Endothelial cell of umbilical vein (primary cell): ENCODE data around the gene PRKCI. TPM values are rescaled to one million over a fixed set of nuclear protein-coding genes. Genes with fewer than 3 reads are reported as not detected.
A peak's percentile ranks its signal among the peaks of the same experiment; 100 is the strongest.
"Not testable (repeated sequence)": the region's sequence is repeated elsewhere in the genome, so short reads cannot be mapped to it uniquely, and the experiment has no call there.

ENCODE experiments used
- BruUV-seq: library from RNA; stranded (reverse); fragments of 400-500 nt; replicated peaks from 2 replicates; lab custom pipeline; 2021; lab: Mats Ljungman, UMichigan
- CTCF ChIA-PET: fragments of 300-600, 350-600 bp; sonication (Branson Sonifier 250); formaldehyde crosslinking; loops from one replicate; lab custom pipeline; 2021; ENCODE audit warnings: antibody characterized with exemption, inconsistent platforms; lab: Charles Lee
- POLR2A ChIA-PET: fragments of 300-600, 350-600 bp; sonication (Branson Sonifier 250); formaldehyde crosslinking; loops from one replicate; lab custom pipeline; 2021; ENCODE audit warnings: antibody characterized with exemption, inconsistent platforms; lab: Charles Lee
- DNase-seq: peaks from one replicate; pipeline ENCODE4 v3.0.0-alpha.2; 2011; ENCODE audit warnings: low read depth, low spot score
- FAIRE-seq: peaks from 2 replicates; lab custom pipeline; 2011; peaks lifted over from hg19 to GRCh38; lab: Jason Lieb, UNC
- H2AFZ ChIP-seq: 2 replicates; pipeline ENCODE4 v1.6.0; 2012; ENCODE audit warnings: low read depth, low read length, control low read depth, inconsistent platforms
- H3K27ac ChIP-seq: 2 replicates; pipeline ENCODE4 v1.5.1; 2011; ENCODE audit warnings: low read depth, mild to moderate bottlenecking, control low read depth, low read length, moderate library complexity; ENCODE audit not compliant: insufficient read depth
- H3K27me3 ChIP-seq, 2 experiments: 2 replicates each; pipeline versions ENCODE4 v1.6.0 to v1.6.1; 2011; ENCODE audit warnings: low read length in 2 of 2, mixed read lengths in 1 of 2; ENCODE audit not compliant: control insufficient read depth in 2 of 2, insufficient read depth in 2 of 2
- H3K36me3 ChIP-seq, 2 experiments: 2 replicates in 1 of 2; 3 replicates in 1 of 2; pipeline ENCODE4 v1.5.1; 2011; ENCODE audit warnings: low read length in 2 of 2, mild to moderate bottlenecking in 1 of 2, moderate library complexity in 1 of 2; ENCODE audit not compliant: control insufficient read depth in 2 of 2, insufficient read depth in 2 of 2; ENCODE audit errors: extremely low read depth in 1 of 2
- H3K4me1 ChIP-seq: 3 replicates; pipeline ENCODE4 v1.5.1; 2011; ENCODE audit warnings: mild to moderate bottlenecking, low read length; ENCODE audit not compliant: control insufficient read depth, insufficient read depth; ENCODE audit errors: extremely low read depth
- H3K4me2 ChIP-seq: 2 replicates; pipeline ENCODE4 v1.6.1; 2011; ENCODE audit warnings: low read length, control low read depth, mixed read lengths; ENCODE audit not compliant: insufficient read depth
- H3K4me3 ChIP-seq, 3 experiments: fragments of 200-600 bp in 1 of 3; sonication (generic), shearing (Covaris generic) in 1 of 3; replicated peaks in 1 of 3; 2 replicates each; pipeline ENCODE4 v1.5.1; 2011 to 2016; ENCODE audit warnings: control low read depth in 3 of 3, low read length in 3 of 3, mild to moderate bottlenecking in 2 of 3, inconsistent platforms in 1 of 3, low read depth in 1 of 3, moderate library complexity in 1 of 3; ENCODE audit not compliant: insufficient read depth in 1 of 3
- H3K79me2 ChIP-seq: 2 replicates; pipeline ENCODE4 v1.6.0; 2012; ENCODE audit warnings: low read length, inconsistent platforms; ENCODE audit not compliant: control insufficient read depth, insufficient read depth
- H3K9ac ChIP-seq: replicated peaks from 2 replicates; pipeline ENCODE3; 2011; ENCODE audit warnings: low read length, control low read depth; ENCODE audit not compliant: insufficient read depth; ENCODE audit errors: extremely low read depth
- H3K9me1 ChIP-seq: replicated peaks from 3 replicates; pipeline ENCODE4 v1.6.0; 2011; ENCODE audit warnings: mild to moderate bottlenecking, low read length; ENCODE audit not compliant: control insufficient read depth, insufficient read depth; ENCODE audit errors: extremely low read depth
- H3K9me3 ChIP-seq: replicated peaks from 2 replicates; pipeline ENCODE4 v1.5.1; 2012; ENCODE audit warnings: low read length, inconsistent platforms; ENCODE audit not compliant: control insufficient read depth, insufficient read depth
- H4K20me1 ChIP-seq: replicated peaks from 2 replicates; pipeline ENCODE3; 2011; ENCODE audit warnings: mild to moderate bottlenecking, low read length; ENCODE audit not compliant: control insufficient read depth, insufficient read depth; ENCODE audit errors: extremely low read depth
- EZH2 ChIP-seq: IDR thresholded peaks from 2 replicates; pipeline ENCODE4 v1.6.1; 2012; ENCODE audit warnings: borderline replicate concordance, low read depth, mild to moderate bottlenecking, moderate library complexity, low read length, inconsistent platforms; ENCODE audit not compliant: severe bottlenecking
- FOS ChIP-seq: IDR thresholded peaks from 2 replicates; pipeline ENCODE4 v1.6.1; 2011; ENCODE audit warnings: mild to moderate bottlenecking, low read length, moderate library complexity, borderline replicate concordance; ENCODE audit not compliant: insufficient read depth
- GATA2 ChIP-seq: IDR thresholded peaks from 2 replicates; pipeline ENCODE4 v1.7.0; 2011; ENCODE audit warnings: low read depth, mild to moderate bottlenecking, moderate library complexity, mixed read lengths, low read length; ENCODE audit not compliant: insufficient read length, insufficient read depth
- JUN ChIP-seq: IDR thresholded peaks from 2 replicates; pipeline ENCODE4 v1.6.1; 2011; ENCODE audit warnings: borderline replicate concordance, low read depth; ENCODE audit not compliant: insufficient read length, insufficient read depth
- MYC ChIP-seq: IDR thresholded peaks from one replicate; pipeline ENCODE4 v1.6.1; 2011; ENCODE audit warnings: mild to moderate bottlenecking, low read depth, low read length
- POLR2A ChIP-seq: IDR thresholded peaks from 2 replicates; pipeline ENCODE4 v1.6.1; 2012; ENCODE audit warnings: low read depth, mild to moderate bottlenecking, control low read depth, low read length
- POLR2AphosphoS5 ChIP-seq: IDR thresholded peaks from 2 replicates; pipeline ENCODE4 v1.6.1; 2012; ENCODE audit warnings: low read depth, mild to moderate bottlenecking, control low read depth, low read length, moderate library complexity; ENCODE audit not compliant: insufficient read depth
- dilution Hi-C: fragments of 300-500 bp; cut with MboI; formaldehyde crosslinking; loops from one replicate; pipeline ENCODE4 v1.15.0; 2019; ENCODE audit warnings: low sequenced_read_pairs; ENCODE audit not compliant: extremely low pct_ligation_motif_present
- intact Hi-C: fragments of 100-400 bp; cut with micrococcal nuclease; formaldehyde crosslinking; loops from one replicate; pipeline ENCODE4 v1.10.0; 2022
- polyA plus RNA-seq, 4 experiments: library from polyadenylated mRNA; depleted of rRNA in 3 of 4; stranded (reverse) in 3 of 4; unstranded in 1 of 4; fragments of >200 nt; gene quantifications; 2 replicates each; pipeline versions ENCODE4 v1.2.1 to v1.2.3, GENCODE V29; 2011 to 2012; ENCODE audit warnings: missing spikeins in 1 of 4
- total RNA-seq: library from RNA; stranded (reverse); gene quantifications from 2 replicates; pipeline ENCODE4 v1.2.3, GENCODE V29; 2021
- TF ChIP-seq, protein P1 (sequence below), 2 donors: IDR thresholded peaks; 1 replicate in 1 of 2; 2 replicates in 1 of 2; pipeline ENCODE4 v1.5.1; 2011; ENCODE audit warnings: low read length in 2 of 2, mild to moderate bottlenecking in 2 of 2, moderate library complexity in 2 of 2, control low read depth in 1 of 2, inconsistent platforms in 1 of 2, low read depth in 1 of 2; ENCODE audit not compliant: insufficient read depth in 1 of 2; ENCODE audit errors: extremely low read depth in 1 of 2
- TF ChIP-seq, protein P2 (sequence below): IDR thresholded peaks from 2 replicates; pipeline ENCODE4 v1.6.1; 2011; ENCODE audit not compliant: insufficient read depth, insufficient read length

PRKCI gene
- total and polyA plus RNA-seq, 2 donors (not counting 3 experiments of a cell fraction or from before 2014, with no cell fraction given): 7.1 to 23.9 TPM

DNA sequence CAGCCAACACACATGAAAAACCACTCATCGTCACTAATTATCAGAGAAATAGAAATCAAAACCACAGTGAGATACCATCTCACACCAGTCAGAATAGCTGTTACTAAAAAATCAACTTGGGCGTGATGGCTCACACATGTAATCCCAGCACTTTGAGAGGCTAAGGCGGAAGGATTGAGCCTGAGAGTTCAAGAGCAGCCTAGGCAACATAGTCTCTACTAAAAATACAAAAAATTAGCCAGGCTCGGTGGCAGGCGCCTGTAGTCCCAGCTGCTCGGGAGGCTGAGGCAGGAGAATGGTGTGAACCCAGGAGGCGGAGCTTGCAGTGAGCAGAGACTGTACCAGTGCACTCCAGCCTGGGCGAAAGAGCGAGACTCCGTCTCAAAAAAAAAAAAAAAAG is 55.1 kb downstream of the PRKCI start:
- POLR2A ChIA-PET, H3K4me2 ChIP-seq, intact Hi-C loops, H3K79me2 ChIP-seq, H2AFZ ChIP-seq, FAIRE-seq, H3K27ac ChIP-seq, H3K4me1 ChIP-seq, H3K4me3 ChIP-seq, DNase-seq, CTCF ChIA-PET, H3K9me3 ChIP-seq, H3K9me1 ChIP-seq, H4K20me1 ChIP-seq, BruUV-seq, H3K36me3 ChIP-seq, H3K9ac ChIP-seq, dilution Hi-C loops, H3K27me3 ChIP-seq: not testable (repeated sequence)

DNA sequence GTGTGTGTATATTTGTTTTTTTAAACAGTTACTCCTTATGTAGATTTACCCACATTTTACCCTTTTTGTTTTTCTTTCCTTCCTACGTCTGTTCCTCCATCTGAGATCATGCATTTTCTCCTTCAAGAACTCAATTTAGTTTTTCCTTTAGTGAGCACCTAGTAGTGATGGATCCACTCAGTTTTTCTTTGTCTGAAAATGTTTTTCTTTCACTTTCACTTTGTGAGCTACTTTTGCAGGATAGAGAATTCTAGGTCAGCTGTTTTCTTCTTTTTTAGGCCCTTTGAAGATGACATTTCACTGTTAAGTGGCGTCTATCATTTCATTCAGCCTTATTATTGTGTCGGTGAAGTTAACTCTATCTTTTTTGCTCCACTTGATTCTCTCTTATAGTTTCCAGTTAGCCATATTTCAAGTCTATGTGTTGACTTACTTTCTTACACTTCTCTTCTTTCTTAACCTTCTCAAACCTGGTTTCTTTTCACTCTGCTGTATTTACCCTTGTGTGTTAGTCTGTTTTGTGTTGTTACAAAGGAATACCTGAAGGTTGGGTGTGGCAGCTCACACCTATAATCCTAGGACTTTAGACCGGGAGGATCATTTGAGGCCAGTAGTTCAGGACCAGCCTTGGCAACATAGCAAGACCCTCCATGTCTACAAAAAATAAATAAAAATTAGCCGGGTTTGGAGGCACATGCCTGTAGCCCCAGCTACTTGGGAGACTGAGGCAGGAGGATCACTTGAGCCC is 55.8 kb downstream of the PRKCI start:
- intact Hi-C loops (no loop called here), dilution Hi-C loops (no loop called here)
- peaks cover 9% of the 10 kb centered on the region for H3K4me1 ChIP-seq
- H3K27ac ChIP-seq: no peak overlapping the region
- POLR2A ChIA-PET: no interaction called here
- no TSS peak for BruUV-seq
- no peak for FAIRE-seq
- peak overlapping the region in 1 of 3 experiments; percentile 13 for H3K4me3 ChIP-seq
- peak overlapping the region; percentile 71 for H3K4me2 ChIP-seq
- H3K9me3 ChIP-seq: no peaks in the 10 kb centered on the region
- no peak for TF ChIP-seq MYC
- TF ChIP-seq, protein P1, sequence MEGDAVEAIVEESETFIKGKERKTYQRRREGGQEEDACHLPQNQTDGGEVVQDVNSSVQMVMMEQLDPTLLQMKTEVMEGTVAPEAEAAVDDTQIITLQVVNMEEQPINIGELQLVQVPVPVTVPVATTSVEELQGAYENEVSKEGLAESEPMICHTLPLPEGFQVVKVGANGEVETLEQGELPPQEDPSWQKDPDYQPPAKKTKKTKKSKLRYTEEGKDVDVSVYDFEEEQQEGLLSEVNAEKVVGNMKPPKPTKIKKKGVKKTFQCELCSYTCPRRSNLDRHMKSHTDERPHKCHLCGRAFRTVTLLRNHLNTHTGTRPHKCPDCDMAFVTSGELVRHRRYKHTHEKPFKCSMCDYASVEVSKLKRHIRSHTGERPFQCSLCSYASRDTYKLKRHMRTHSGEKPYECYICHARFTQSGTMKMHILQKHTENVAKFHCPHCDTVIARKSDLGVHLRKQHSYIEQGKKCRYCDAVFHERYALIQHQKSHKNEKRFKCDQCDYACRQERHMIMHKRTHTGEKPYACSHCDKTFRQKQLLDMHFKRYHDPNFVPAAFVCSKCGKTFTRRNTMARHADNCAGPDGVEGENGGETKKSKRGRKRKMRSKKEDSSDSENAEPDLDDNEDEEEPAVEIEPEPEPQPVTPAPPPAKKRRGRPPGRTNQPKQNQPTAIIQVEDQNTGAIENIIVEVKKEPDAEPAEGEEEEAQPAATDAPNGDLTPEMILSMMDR (IDR thresholded peaks at IDR 0.05; ENCODE audit: extremely low read depth in 1 of 2, insufficient read depth in 1 of 2, low read depth in 1 of 2, low read length in 2 of 2): no peak
- TF ChIP-seq, protein P2, sequence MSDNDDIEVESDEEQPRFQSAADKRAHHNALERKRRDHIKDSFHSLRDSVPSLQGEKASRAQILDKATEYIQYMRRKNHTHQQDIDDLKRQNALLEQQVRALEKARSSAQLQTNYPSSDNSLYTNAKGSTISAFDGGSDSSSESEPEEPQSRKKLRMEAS: no peak
- no peak for TF ChIP-seq EZH2
- TF ChIP-seq GATA2: no peak
- no peak for TF ChIP-seq POLR2A
- no peak for TF ChIP-seq JUN
- TF ChIP-seq POLR2AphosphoS5: no peak
- TF ChIP-seq FOS: no peak
- peak overlapping the region; percentile 47 for H2AFZ ChIP-seq
- H3K79me2 ChIP-seq: no peaks in the 10 kb centered on the region
- no peaks in the 10 kb centered on the region for H3K9me1 ChIP-seq
- H3K27me3 ChIP-seq: no peaks in the 10 kb centered on the region
- no peaks in the 10 kb centered on the region for H4K20me1 ChIP-seq
- H3K36me3 ChIP-seq: peaks cover 0 to 2% of the 10 kb centered on the region in 2 experiments
- peak; percentile 15 for DNase-seq
- H3K9ac ChIP-seq: no peak overlapping the region
- CTCF ChIA-PET: no interaction called here
